KG1 (cell line): Measurements from ENCODE around the gene ACBD3.

Experiments used
- DNase-seq: peaks from one replicate; lab custom pipeline; 2025; lab: John Stamatoyannopoulos, UW

ACBD3 gene

GRCh38 chr1:226201029-226201593, 14.6 kb upstream of the ACBD3 start:
- DNase-seq, result no peak

GRCh38 chr1:226199971-226200370, 13.4 kb upstream of the ACBD3 start:
- DNase-seq, result no peak

GRCh38 chr1:226195144-226195543, 8.6 kb upstream of the ACBD3 start:
- DNase-seq, result no peak

- DNase-seq, result no peak
These were observed 839 bp upstream of the ACBD3 start for GRCh38 chr1:226187380-226187779.

GRCh38 chr1:226187019-226187322, 430 bp upstream of the ACBD3 start:
- no peak for DNase-seq

GRCh38 chr1:226185141-226186036, 1.2 kb downstream of the ACBD3 start:
- no peak for DNase-seq

- DNase-seq, result no peak
These were observed 4.4 kb downstream of the ACBD3 start for GRCh38 chr1:226181996-226182714.

GRCh38 chr1:226176870-226177269, 9.7 kb downstream of the ACBD3 start:
- no peak for DNase-seq

- DNase-seq, result no peak
These were observed 14.0 kb downstream of the ACBD3 start for GRCh38 chr1:226172589-226172988.

GRCh38 chr1:226166341-226166740, 20.2 kb downstream of the ACBD3 start:
- no peak for DNase-seq

- DNase-seq, result no peak
These were observed 22.4 kb downstream of the ACBD3 start for GRCh38 chr1:226164154-226164553.

- no peak for DNase-seq
These were observed 23.6 kb downstream of the ACBD3 start for GRCh38 chr1:226162898-226163297.

GRCh38 chr1:226158983-226159382, 27.6 kb downstream of the ACBD3 start:
- DNase-seq, result no peak

GRCh38 chr1:226158457-226158856, 28.1 kb downstream of the ACBD3 start:
- no peak for DNase-seq

GRCh38 chr1:226157761-226158316, 28.7 kb downstream of the ACBD3 start:
- no peak for DNase-seq

- DNase-seq, result no peak
These were observed 31.9 kb downstream of the ACBD3 start for GRCh38 chr1:226154593-226154992.

- no peak for DNase-seq
These were observed 36.7 kb downstream of the ACBD3 start for GRCh38 chr1:226149806-226150205.

- no peak for DNase-seq
These were observed 38.4 kb downstream of the ACBD3 start for GRCh38 chr1:226148121-226148648.

- no peak for DNase-seq
These were observed 42.5 kb downstream of the ACBD3 start for GRCh38 chr1:226144045-226144444.

- no peak for DNase-seq
These were observed 50.8 kb downstream of the ACBD3 start for GRCh38 chr1:226135709-226136108.

- no peak for DNase-seq
These were observed 51.4 kb downstream of the ACBD3 start for GRCh38 chr1:226135059-226135651.
